ENCODE results near the gene CTNNBIP1.

Gene CTNNBIP1

GRCh38 chr1:9873992-9874391 is 36.1 kb downstream of the CTNNBIP1 start:
- Histone ChIP-seq H3K4me2 (ENCODE audit: low read length) (no peak overlapping the region), H2AFZ (no peak overlapping the region), H3K9ac (no peak overlapping the region), H3K36me3 (ENCODE audit: control insufficient read depth, insufficient read depth, low read length) (no peaks in the 10 kb centered on the region), H3K4me1 (no peaks in the 10 kb centered on the region), H3K27ac (no peak overlapping the region), H3K4me3 (ENCODE audit: low read depth, low read length) (no peak overlapping the region), H3K79me2 (no peaks in the 10 kb centered on the region), H3K9me3 (ENCODE audit: control insufficient read depth, low read length) (no peaks in the 10 kb centered on the region), H3K27me3 (ENCODE audit: control insufficient read depth, insufficient read depth, low read length) (no peaks in the 10 kb centered on the region)
- TF ChIP-seq, protein P1, sequence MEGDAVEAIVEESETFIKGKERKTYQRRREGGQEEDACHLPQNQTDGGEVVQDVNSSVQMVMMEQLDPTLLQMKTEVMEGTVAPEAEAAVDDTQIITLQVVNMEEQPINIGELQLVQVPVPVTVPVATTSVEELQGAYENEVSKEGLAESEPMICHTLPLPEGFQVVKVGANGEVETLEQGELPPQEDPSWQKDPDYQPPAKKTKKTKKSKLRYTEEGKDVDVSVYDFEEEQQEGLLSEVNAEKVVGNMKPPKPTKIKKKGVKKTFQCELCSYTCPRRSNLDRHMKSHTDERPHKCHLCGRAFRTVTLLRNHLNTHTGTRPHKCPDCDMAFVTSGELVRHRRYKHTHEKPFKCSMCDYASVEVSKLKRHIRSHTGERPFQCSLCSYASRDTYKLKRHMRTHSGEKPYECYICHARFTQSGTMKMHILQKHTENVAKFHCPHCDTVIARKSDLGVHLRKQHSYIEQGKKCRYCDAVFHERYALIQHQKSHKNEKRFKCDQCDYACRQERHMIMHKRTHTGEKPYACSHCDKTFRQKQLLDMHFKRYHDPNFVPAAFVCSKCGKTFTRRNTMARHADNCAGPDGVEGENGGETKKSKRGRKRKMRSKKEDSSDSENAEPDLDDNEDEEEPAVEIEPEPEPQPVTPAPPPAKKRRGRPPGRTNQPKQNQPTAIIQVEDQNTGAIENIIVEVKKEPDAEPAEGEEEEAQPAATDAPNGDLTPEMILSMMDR (IDR thresholded peaks at IDR 0.05): no peak

GRCh38 chr1:9873385-9873784 is 36.7 kb downstream of the CTNNBIP1 start:
- no peak overlapping the region for H2AFZ ChIP-seq
- H3K79me2 ChIP-seq: no peaks in the 10 kb centered on the region
- no peaks in the 10 kb centered on the region for H3K27me3 ChIP-seq (ENCODE audit: control insufficient read depth, insufficient read depth, low read length)
- no peak overlapping the region for H3K27ac ChIP-seq
- H3K9ac ChIP-seq: no peak overlapping the region
- H3K4me1 ChIP-seq: no peaks in the 10 kb centered on the region
- no peaks in the 10 kb centered on the region for H3K36me3 ChIP-seq (ENCODE audit: control insufficient read depth, insufficient read depth, low read length)
- TF ChIP-seq, protein P1 (IDR thresholded peaks at IDR 0.05): no peak
- H3K9me3 ChIP-seq (ENCODE audit: control insufficient read depth, low read length): no peaks in the 10 kb centered on the region
- H3K4me3 ChIP-seq (ENCODE audit: low read depth, low read length): no peak overlapping the region
- no peak overlapping the region for H3K4me2 ChIP-seq (ENCODE audit: low read length)

- Histone ChIP-seq H3K4me3 (ENCODE audit: low read depth, low read length) (no peak overlapping the region), H3K4me1 (no peaks in the 10 kb centered on the region), H3K9ac (no peak overlapping the region), H3K36me3 (ENCODE audit: control insufficient read depth, insufficient read depth, low read length) (no peaks in the 10 kb centered on the region), H3K9me3 (ENCODE audit: control insufficient read depth, low read length) (no peaks in the 10 kb centered on the region), H3K4me2 (ENCODE audit: low read length) (no peak overlapping the region), H3K79me2 (no peaks in the 10 kb centered on the region), H3K27me3 (ENCODE audit: control insufficient read depth, insufficient read depth, low read length) (no peaks in the 10 kb centered on the region), H2AFZ (no peak overlapping the region), H3K27ac (no peak overlapping the region)
- TF ChIP-seq, protein P1 (IDR thresholded peaks at IDR 0.05): no peak
Observed at GRCh38 chr1:9872430-9873165, 37.5 kb downstream of the CTNNBIP1 start.

DNA sequence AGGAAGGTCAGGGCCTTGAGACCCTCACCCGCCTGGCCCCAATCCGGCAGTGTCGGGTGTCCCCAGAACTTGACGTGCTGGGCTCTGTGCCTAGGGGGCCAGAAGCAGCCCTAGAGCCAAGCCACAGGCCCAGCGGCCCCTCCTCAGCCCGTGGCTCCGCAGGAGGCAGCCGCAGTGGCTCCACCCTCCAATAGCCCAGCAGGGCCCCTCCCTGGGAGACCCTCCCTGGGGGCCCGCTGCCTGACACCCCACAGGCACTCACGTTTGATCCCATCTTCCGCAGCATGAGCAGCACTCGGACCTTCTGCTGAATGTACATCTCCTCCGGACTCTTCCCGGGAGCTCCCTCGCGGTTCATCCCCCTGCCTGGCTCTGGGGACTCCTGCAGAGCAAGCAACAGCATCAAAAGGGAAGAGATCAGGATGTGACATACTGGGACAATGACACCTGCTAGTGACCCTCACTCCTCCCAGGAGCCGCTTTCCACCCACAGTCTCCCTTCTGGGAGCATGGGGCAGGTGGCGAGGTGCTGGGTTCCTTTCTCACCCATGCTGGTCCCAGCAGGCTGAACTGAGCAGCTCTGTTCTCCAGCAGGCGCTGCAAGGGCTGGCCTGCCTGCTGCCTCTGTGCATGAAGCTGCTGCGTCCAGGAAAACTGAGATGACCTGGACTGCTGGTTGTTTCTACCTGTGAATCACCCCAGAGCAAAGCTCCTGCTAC is 38.2 kb downstream of the CTNNBIP1 start:
- TF ChIP-seq, protein P1 (IDR thresholded peaks at IDR 0.05): no peak
- H3K9me3 ChIP-seq (ENCODE audit: control insufficient read depth, low read length): no peaks in the 10 kb centered on the region
- H3K4me2 ChIP-seq (ENCODE audit: low read length): no peak overlapping the region
- no peak overlapping the region for H2AFZ ChIP-seq
- peaks cover under 1% of the 10 kb centered on the region for H3K79me2 ChIP-seq
- no peaks in the 10 kb centered on the region for H3K36me3 ChIP-seq (ENCODE audit: control insufficient read depth, insufficient read depth, low read length)
- H3K9ac ChIP-seq: no peak overlapping the region
- H3K4me1 ChIP-seq: no peaks in the 10 kb centered on the region
- H3K27me3 ChIP-seq (ENCODE audit: control insufficient read depth, insufficient read depth, low read length): no peaks in the 10 kb centered on the region
- H3K4me3 ChIP-seq (ENCODE audit: low read depth, low read length): no peak overlapping the region
- no peak overlapping the region for H3K27ac ChIP-seq
